ENCODE results near the gene CARD18.
"Not testable (repeated sequence)": the region's sequence is repeated elsewhere in the genome, so short reads cannot be mapped to it uniquely, and the experiment has no call there.

Gene CARD18

DNA sequence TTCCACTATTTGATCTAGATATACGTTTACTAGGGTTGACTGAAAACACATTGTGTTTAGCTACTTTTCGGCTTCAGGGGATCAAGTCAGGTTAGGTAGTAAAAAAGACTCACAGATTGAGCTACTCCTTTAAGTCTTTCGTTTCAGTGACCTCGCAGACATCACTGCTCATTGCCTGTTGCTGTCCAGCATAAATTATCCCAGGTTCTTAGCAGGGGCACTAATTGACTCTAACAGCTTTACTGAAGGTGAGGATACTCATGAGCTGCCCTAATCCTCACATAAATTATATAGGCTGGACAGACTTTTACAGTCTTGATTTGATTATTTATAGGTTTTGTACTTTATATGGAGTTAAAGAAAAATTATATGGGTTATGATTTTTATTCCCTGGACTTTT is 3.7 kb downstream of the CARD18 start:
- intact Hi-C loops (cut with DNase I): no loop called here
- no peak for DNase-seq

DNA sequence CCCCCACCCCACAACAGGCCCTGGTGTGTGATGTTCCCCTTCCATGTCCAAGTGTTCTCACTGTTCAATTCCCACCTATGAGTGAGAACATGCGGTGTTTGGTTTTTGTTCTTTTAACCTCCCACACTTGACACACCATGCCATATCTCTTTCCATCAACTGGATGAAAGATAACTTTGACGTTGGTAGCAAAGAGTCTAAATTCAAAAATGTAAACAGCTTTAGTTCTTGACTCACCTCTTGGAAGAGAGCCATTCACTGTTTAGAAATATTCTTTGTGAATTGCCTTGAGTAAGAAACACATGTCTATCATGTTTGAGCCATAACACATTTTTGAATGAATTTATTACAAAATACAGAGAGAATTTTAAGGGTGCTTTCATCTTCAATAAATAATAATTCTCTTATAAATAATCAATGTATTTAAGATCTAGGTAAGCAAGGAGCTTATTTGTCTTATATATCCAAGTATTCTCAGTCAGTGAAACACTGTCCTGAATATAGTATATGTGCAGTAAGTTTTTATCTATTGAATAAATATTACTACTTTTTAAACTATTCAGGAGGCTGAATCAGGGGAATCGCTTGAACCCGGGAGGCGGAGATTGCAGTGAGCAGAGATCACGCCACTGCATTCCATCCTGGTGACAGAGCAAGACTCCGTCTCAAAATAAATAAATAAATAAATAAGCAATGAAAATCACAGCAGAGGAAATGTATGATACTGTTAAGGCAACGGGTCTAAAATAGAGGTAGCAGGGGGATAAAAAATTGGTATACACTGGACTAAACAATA is 6.7 kb downstream of the CARD18 start:
- DNase-seq: no peak
- intact Hi-C loops (cut with DNase I): no loop called here

DNA sequence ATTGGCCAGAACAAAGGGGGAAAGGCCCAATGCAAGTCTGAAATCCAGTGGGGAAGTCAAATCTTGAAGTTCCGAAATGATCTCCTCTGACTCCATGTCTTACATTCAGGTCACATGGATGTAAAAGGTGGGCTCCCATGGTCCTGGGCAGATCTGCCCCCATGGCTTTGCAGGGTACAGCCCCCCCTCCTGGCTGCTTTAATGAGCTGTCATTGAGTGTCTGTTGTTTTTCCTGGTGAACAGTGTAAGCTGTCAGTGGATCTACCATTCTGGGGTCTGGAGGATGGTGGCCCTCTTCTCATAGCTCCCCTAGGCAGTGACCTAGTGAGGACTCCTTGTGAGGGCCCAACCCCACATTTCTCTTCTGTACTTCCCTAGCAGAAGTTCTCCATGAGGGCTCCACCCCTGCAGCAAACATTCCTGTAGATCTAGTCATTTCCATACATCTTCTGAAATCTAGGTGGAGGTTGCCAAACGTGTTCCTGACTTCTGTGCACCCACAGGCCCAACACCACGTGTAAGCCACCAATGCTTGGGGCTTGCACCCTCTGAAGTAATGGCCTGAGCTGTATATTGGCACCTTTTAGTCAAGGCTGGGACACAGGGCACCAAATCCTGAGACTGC is 9.3 kb downstream of the CARD18 start:
- intact Hi-C loops (cut with DNase I): no loop called here
- DNase-seq: no peak

DNA sequence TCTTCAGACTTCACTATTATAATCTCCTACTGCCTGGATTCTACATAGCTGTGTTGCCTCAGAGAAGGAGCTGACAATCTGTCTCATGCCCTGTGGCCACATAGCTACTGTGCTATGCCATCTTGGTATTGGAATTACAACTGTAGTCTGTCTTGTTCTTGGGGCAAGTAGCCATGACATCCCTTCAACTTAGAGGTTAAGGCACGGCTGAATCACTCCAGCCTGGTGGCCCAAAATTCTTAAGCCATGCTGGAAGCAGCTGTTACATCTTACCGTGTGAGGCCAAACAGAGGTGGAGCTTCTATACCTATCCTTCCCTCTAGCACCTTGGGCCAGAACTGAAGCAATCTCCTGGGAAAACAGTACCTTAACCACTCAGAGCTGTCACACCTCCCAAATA is 14.8 kb downstream of the CARD18 start:
- intact Hi-C loops (cut with DNase I): no loop called here
- DNase-seq: no peak

DNA sequence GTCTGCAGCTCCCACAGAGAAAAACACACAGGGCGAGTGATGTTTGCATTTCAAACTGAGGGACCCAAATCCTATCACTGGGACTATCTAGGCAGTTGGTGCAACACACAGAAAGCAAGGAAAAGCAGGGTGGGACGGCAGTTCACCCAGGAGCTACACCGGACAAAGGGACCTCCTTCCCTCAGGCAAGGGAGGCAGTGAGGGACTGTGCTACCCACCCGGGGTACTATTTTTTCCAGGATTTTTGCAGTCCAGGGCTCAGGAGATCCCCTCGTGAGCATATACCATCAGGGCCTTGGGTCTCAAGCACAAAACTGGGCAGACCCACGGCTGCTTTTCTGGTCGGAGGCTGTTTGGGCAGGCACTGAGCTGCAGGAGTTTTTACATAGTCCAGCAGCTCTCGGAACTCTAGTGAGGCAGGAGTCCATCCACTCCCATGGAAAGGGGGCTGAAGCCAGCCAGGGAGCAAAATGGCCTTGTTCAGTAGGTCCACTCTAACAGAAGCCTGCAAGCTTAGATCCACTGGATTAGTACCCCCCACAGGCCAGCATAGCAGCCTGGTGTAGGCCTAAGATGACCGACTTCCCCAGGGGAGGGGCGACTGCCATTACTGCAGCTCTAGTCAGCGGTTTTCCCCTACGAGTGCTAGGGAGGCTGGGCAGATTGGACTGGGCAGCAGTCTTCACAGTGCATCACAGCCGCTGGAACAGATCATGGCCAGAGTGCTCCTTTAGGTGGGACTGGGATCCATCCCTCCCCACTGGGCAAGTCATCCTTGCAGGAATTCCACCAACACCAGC is 28.2 kb downstream of the CARD18 start:
- peak in 1 of 10 donors; percentile 55 for DNase-seq
- intact Hi-C loops (cut with DNase I): no loop called here

DNA sequence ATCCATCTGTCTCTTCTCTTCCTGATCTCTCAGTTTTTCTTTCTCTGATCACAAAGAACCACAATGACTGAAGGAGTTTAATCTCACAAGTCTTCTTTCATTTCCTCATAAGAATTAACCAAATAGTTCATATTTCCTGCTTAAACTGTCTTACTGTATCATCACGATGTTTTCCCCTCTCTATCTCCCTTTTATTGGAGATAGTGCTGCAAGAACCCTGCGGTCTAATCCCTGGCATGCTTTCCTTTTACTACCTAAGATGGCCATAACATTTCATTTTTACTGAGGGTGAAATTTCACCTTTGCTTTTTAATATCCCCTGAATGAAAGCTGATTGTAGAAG is 28.9 kb downstream of the CARD18 start:
- intact Hi-C loops (cut with DNase I): no loop called here
- no peak for DNase-seq

DNA sequence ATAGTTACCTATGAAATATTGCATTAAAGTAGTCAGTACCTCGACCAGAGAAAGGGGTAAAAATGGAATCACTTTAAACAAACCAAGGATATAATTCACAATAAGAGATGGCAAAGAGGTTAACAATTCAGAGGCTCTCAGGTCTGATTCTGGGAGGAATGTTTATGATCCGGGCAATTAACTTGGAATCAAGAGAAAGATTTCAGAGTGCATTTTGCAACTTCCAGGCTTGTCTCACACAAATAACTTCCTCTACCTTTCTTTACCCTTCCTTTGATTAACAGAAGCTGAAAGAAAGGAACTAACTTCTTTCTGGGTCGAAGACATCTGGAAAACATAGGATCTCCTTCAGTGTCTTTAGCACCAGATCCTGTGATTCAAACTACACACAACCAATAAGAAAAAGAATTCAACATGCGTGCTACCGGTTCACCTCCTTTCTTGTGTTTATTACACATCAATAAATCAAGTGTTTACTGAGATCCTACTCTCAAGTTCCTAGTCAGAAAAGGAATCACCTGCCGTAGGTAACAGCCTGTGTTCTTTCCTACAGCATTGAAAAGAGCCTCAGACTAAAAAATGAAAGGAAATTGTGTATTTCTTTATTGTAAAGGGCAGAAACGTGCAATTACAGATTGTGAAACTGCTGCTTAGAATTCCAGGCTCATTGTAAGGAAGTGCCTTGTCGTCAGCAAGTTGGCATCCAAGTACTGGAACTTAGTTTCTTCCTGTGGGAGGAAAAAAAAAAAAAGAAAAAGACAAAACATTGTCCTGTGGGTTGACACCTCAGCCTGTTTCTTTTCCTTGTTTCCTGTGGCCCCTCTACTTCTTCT is 29.5 kb downstream of the CARD18 start:
- DNase-seq: no peak
- intact Hi-C loops (cut with DNase I): no loop called here

DNA sequence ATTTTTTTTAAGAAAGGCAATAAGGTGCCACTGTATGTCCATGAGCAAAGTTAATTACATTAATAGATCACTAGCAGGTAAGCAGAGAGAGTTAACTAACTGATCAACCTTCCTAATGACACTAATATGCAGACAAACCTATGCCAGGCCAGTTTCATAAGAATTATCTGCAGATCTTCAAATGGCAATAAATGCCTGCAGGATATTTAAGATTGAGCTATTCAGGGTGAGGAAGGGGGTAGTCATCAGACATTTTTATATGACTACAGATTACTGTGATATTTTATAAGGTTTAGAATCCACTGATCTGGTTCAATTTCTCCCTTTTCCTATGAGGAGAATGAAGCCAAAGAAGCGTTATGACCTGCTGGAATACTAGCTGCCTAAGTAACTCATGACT is 30.2 kb downstream of the CARD18 start:
- intact Hi-C loops (cut with DNase I): no loop called here

DNA sequence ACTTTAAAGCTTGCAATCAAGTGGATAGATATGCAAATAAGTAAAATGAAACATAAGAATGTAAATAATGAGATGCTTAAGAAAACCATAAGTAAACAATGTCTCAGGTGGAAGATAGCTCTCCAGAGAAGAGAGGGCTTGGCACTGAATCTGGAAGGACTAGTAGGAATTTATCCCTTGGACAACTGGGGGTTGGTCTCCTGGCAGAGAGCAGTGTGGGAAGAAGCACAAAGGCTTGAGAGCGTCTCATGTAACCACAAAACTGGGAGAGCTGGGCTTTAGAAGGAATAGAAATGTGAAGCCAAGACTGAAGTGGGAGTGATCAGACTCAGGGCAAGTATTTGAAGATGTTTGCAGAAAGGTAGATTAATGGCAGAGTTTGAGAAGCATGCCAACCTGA is 31.3 kb downstream of the CARD18 start:
- no peak for DNase-seq
- intact Hi-C loops (cut with DNase I): no loop called here

More for the DNA sequence above, 30.2 kb downstream of the CARD18 start:
- DNase-seq: no peak

DNA sequence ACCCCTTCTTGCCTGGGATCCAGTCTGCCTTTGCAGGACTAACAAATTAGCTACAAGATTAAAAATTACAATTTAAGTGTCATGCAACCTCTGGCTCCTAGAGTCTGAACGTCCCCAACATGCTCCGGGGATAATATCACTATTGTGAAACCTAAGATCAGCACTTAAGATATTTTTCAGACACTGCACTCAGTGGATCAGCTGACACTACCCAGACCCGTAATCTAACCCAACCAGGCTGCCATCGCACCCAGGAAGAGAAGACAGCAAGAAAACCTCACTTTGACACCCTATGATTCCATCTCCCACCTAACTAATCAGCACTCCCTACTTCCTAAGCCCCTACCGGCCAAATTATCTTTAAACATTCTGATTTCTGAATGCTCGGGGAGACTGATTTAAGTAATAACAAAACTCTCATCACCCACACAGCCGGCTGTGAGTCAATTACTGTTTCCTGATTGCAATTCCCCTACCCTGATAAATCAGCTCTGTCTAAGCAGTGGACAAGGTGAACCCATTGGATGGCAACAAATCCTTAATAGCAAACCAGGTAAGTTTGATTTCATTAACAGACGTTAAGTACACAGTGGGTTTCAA is 32.2 kb downstream of the CARD18 start:
- intact Hi-C loops (cut with DNase I); DNase-seq: not testable (repeated sequence)

DNA sequence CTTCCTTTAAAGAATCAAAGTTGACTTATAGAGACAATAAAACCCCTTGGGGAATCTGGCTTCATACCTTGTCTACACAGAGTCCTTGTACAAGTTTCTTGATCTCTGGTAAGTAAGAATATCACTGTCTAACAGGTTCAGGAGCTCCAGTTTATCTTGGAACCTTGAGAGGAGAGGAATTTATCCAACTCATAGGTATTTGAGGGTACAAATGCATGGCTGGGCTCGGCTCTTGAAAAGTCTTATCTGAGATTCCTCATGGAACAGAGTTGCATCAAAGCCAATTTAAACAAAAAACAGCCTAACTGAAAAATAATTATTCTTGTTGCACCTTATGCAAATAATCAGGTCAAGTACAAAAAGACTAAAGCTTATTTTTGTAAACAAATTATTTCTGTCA is 33.4 kb downstream of the CARD18 start:
- intact Hi-C loops (cut with DNase I): no loop called here
- DNase-seq: no peak

DNA sequence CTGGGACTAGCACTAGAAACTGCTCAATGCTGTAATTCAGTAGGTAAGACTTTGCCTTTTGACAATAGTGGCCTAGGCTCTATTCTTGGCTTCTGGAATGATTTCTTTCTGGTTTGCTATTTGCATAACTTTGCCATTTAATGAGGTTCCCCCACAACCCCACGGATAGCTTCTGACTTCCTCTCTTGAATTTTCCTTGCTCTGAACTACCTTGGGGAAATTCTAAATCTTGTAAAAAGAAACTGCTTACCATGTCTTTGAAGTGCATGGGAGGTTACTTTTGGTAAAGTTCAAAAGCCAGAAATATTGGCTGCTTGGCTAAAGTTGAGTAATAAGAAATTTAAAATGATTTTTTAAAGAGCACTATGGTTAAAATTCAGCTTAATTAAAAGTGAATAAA is 35.3 kb downstream of the CARD18 start:
- intact Hi-C loops (cut with DNase I): no loop called here
- DNase-seq: no peak

DNA sequence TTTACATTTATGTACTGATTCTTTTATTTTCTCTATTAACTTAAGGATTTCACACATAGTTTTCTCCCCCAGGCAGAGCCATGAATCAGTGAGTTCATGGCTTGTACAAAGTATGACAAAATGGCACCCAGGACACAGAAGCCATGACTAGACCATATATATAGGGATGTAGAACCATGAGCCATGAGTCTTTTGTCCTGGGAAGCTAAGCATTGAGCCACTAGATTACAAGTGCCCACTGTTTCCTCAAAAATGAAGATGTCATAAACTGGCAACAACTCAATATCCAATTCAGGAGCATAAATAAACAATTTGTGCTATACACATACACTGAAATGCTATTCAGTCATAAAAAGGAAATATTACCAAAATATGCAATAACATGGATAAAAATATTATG is 36.2 kb downstream of the CARD18 start:
- intact Hi-C loops (cut with DNase I): no loop called here
- no peak for DNase-seq

DNA sequence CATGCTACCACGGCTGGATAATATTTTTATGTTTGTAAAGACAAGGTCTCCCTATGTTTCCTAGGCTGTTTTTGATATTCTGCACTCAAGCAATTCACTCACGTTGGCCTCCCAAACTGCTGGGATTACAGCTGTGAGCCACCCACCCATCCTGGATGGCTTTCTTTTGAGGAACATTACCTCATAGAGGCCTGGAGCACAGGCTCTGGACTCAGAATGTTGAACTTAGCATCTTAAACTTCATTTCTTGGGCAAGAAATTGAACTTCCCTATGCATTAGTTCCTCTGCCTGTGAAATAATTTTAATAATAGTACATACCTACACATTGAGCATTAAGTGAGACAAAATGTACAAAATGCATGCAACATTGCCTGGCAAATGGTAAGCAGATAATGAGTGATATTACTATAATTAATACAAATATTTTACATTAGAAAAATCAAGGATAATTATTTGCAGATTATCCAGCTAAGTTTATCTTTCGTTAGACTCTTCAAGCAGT is 37.4 kb downstream of the CARD18 start:
- intact Hi-C loops (cut with DNase I); DNase-seq: not testable (repeated sequence)

DNA sequence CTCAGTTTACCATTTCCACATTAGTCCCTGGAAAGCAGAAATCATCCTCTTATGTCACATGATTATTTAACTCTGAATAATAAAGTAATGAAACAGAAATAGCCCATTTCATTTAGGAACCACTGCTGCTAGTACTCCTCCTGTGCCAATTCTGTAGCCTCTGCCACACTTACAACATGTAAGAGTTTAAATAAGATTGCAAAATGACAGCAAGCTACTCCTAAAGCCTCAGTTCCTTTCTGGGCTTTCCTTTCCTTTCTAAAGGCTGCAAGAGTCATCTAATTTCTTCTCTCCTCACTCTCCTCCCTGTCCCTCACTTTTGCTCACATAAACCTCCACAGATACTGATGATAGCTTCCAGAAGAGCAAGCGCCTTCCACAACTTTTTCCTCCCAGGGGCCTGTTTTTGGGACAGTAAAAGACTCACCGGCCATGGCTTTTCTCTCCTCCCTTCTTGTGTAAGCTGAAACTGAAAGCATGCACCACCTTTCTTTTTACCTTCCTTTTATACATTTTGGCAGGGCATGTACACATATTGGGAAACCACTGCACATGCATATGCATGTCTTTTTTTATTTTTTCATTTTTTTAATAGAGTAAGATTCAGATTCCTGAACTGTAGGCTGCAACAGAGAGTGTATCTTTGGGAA is 38.5 kb downstream of the CARD18 start:
- intact Hi-C loops (cut with DNase I): no loop called here
- DNase-seq: no peak

DNA sequence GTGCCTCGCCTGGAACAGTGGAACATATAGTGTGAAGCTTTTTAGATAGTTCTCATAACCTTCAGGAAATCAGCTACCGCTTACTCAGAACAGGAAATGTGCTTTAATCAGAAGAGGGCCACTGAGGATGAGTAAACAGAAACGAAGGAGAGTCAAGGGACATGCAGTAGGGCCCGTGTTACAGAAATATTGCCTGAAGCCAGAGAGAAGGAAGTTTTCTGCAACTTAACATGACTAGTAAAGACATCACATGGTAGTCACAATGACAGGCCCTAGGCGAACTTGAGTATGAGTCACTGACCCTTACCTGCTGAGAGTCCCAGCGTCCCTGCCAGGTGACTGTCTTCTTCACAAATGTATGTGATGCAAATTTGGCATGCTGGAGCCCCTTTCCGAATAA is 39.4 kb downstream of the CARD18 start:
- DNase-seq: no peak
- intact Hi-C loops (cut with DNase I): no loop called here

DNA sequence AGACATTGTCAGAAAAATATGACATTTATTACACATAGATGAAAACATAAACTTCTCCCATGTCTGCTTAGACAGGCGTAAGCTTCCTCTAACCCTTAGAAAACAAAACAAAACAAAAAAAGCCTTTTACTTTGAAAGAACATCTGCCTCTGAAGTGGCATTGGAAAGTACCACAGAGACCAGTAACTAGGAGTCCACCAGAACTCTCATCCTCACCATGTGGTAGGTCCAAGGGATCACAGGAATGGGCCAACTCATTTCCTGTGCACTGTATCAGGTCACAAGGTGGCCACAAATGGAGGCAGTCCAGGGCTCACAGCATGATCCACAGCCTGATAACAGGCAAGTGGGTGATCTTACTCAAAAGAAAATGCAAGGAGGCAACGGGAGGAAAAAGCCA is 40.0 kb downstream of the CARD18 start:
- intact Hi-C loops (cut with DNase I); DNase-seq: not testable (repeated sequence)

DNA sequence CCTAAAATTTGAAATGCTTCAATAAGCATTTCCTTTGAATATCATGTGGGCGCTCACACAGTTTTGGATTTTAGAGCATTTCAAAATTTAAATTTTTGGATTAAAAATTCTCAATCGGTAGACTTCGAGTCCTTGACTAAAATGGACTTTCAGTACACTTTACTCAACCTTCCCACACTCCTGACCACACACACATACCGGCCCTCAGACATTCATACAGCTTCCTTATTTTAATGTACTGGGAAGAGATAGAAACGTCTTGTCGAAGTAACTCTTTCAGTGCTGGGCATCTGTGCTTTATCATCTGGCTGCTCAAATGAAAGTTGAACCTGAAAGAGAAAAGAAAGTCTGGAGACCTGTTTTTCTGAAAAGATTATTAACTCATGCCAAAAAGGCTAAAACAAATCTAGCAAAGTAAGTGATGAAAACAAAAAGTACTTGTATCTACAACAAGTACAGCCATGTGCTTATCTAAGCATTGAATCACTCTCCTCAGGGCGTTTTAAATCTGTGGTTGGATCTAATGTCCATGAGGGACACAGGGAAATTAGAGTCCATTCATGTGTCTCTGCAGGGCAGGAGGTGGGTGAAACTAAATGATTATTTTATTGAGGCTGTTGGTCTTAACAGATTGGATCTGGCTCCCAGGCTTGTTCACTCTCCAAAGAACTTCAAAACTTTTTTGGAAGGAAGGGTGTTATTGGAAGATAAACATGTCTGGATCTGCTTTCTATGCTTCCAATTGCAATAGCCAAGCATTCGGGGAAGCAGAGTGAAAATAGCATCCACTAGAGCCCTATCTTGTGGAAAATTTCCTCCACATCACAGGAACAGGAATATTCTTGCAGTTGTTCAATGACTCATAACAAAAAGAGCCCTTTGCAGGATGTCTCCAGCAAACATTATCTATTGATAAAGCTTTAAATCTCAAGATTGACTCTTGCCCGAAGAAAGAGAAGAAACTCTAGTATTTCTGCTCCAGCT is 47.0 kb downstream of the CARD18 start:
- no peak for DNase-seq
- intact Hi-C loops (cut with DNase I): no loop called here

Data from posterior cingulate gyrus (tissue), 11 donors.